ENCODE results near the gene HTRA3.

DNA sequence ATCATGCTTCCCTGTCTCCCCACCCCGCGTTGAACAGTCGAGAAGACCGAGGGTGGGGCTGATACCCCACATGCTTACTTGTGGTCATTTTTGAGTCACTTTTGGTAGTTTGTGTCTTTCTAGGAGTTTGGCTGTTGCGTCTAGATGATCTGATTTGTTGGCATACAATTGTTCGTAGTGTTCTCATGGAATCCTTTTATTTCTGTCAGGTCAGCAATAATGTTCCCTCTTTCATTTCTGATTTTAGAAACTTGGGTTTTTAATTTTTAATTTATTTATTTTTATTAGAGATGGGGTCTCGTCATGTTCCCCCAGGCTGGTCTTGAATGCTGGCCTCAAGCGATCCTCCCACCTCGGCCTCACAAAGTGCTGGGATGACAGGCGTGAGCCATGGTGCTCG, 39.5 kb upstream of the HTRA3 start:
- no peak for TF ChIP-seq EZH2phosphoT487 (IDR thresholded peaks at IDR 0.05; ENCODE audit: insufficient read depth, low read depth)
- no peak for TF ChIP-seq EZH2 (IDR thresholded peaks at IDR 0.05; ENCODE audit: insufficient read depth, poor library complexity, severe bottlenecking)

Data from GM23248 (cell line).